Stimulated activated CD4-positive, alpha-beta T cell treated with anti-CD3 and anti-CD28 coated beads, Interleukin-1b, Interleukin-23, amount 100 ng/mL, for 1 hour (primary cell): ENCODE data around the gene PBX4.

Experiments used
- DNase-seq, 2 donors: peaks; one replicate each; pipeline ENCODE4 v3.0.0-alpha.2; 2020; ENCODE audit warnings: low read depth in 2 of 2

PBX4 gene

GRCh38 chr19:19588546-19588945 is 29.9 kb downstream of the PBX4 start:
- no peak for DNase-seq

- no peak for DNase-seq
Observed at GRCh38 chr19:19587771-19588170, 30.7 kb downstream of the PBX4 start.

GRCh38 chr19:19584356-19584755 is 34.1 kb downstream of the PBX4 start:
- no peak for DNase-seq

GRCh38 chr19:19582471-19582870 is 36.0 kb downstream of the PBX4 start:
- no peak for DNase-seq

GRCh38 chr19:19581391-19581790 is 37.1 kb downstream of the PBX4 start:
- no peak for DNase-seq

GRCh38 chr19:19580418-19580817 is 38.1 kb downstream of the PBX4 start:
- no peak for DNase-seq

- no peak for DNase-seq
Observed at GRCh38 chr19:19579533-19580361, 38.7 kb downstream of the PBX4 start.

GRCh38 chr19:19578252-19578651 is 40.2 kb downstream of the PBX4 start:
- no peak for DNase-seq

- no peak for DNase-seq
Observed at GRCh38 chr19:19575411-19575810, 43.1 kb downstream of the PBX4 start.

GRCh38 chr19:19571071-19571786 is 47.3 kb downstream of the PBX4 start:
- no peak for DNase-seq

- no peak for DNase-seq
Observed at GRCh38 chr19:19570571-19570970, 47.9 kb downstream of the PBX4 start.

- no peak for DNase-seq
Observed at GRCh38 chr19:19568802-19569756, 49.4 kb downstream of the PBX4 start.

GRCh38 chr19:19567391-19567790 is 51.1 kb downstream of the PBX4 start:
- DNase-seq = no peak

- no peak for DNase-seq
Observed at GRCh38 chr19:19566306-19566705, 52.2 kb downstream of the PBX4 start.

GRCh38 chr19:19563348-19563848 is 55.1 kb downstream of the PBX4 start:
- no peak for DNase-seq

GRCh38 chr19:19562665-19563347 is 55.7 kb downstream of the PBX4 start:
- no peak for DNase-seq

- no peak for DNase-seq
Observed at GRCh38 chr19:19561946-19562664, 56.4 kb downstream of the PBX4 start.

GRCh38 chr19:19559931-19560330 is 58.6 kb downstream of the PBX4 start:
- DNase-seq = no peak

GRCh38 chr19:19558636-19559035 is 59.9 kb downstream of the PBX4 start:
- DNase-seq = no peak

- no peak for DNase-seq
Observed at GRCh38 chr19:19558055-19558454, 60.4 kb downstream of the PBX4 start.
